Lung (tissue), 12 donors: ENCODE results near the gene TCEA2. TPM values are rescaled to one million over a fixed set of nuclear protein-coding genes. Genes with fewer than 3 reads are reported as not detected.

ENCODE experiments used
- ATAC-seq: fragments of 200-7000 bp; cut with Tn5 transposase; one replicate; pipeline ENCODE4 v1.9.1; 2020; ENCODE audit warnings: moderate number of reproducible peaks; ENCODE audit not compliant: insufficient read depth, low FRiP score
- DNase-seq, 3 donors: peaks; one replicate each; pipeline ENCODE4 v3.0.0-alpha.2; 2013 to 2017
- H3K27ac ChIP-seq, 2 donors: one replicate each; pipeline ENCODE4 v1.5.1; 2013; ENCODE audit warnings: mild to moderate bottlenecking in 2 of 2, moderate library complexity in 2 of 2, control low read depth in 1 of 2, inconsistent platforms in 1 of 2, low read depth in 1 of 2, low read length in 1 of 2
- H3K27me3 ChIP-seq, 3 donors: one replicate each; pipeline ENCODE4 v1.5.1; 2013; ENCODE audit warnings: low read length in 2 of 3; ENCODE audit not compliant: control insufficient read depth in 3 of 3, insufficient read depth in 3 of 3
- H3K36me3 ChIP-seq, 4 donors: one replicate each; pipeline ENCODE4 v1.5.1; 2013; ENCODE audit warnings: low read length in 4 of 4, mild to moderate bottlenecking in 1 of 4, moderate library complexity in 1 of 4; ENCODE audit not compliant: control insufficient read depth in 4 of 4, insufficient read depth in 4 of 4
- H3K4me1 ChIP-seq, 5 donors: one replicate each; pipeline ENCODE4 v1.5.1; 2013; ENCODE audit warnings: low read length in 5 of 5, mild to moderate bottlenecking in 2 of 5, moderate library complexity in 1 of 5; ENCODE audit not compliant: control insufficient read depth in 5 of 5, insufficient read depth in 5 of 5
- H3K4me3 ChIP-seq: one replicate; pipeline ENCODE4 v1.5.1; 2013; ENCODE audit warnings: mild to moderate bottlenecking, control low read depth, moderate library complexity
- H3K9ac ChIP-seq, 2 donors: one replicate each; pipeline ENCODE4 v1.5.1; 2013; ENCODE audit warnings: low read length in 2 of 2, control low read depth in 1 of 2; ENCODE audit not compliant: insufficient read depth in 1 of 2
- H3K9me3 ChIP-seq, 4 donors: one replicate each; pipeline ENCODE4 v1.5.1; 2013; ENCODE audit warnings: low read length in 3 of 4, mild to moderate bottlenecking in 1 of 4, moderate library complexity in 1 of 4; ENCODE audit not compliant: control insufficient read depth in 4 of 4, insufficient read depth in 3 of 4
- CTCF ChIP-seq: IDR thresholded peaks from 2 replicates; pipeline ENCODE4 v1.5.1; 2012; ENCODE audit warnings: mild to moderate bottlenecking; ENCODE audit errors: control extremely low read depth, extremely low read depth
- WGBS, 2 donors: extraction: QIAGEN DNeasy Blood & Tissue Kit; methylation state at CpG; one replicate each; pipeline ENCODE4 v1.1.7; 2013; 5-methylcytosine and 5-hydroxymethylcytosine counted together
- polyA plus RNA-seq, 2 donors: library from polyadenylated mRNA; stranded (reverse); fragments of 200-250 nt; gene quantifications; one replicate each; pipeline ENCODE4 v1.2.1, GENCODE V29; 2013
- total RNA-seq, 2 donors: library from RNA; depleted of rRNA in 1 of 2; stranded (reverse); fragments of >200 nt in 1 of 2; gene quantifications; one replicate each; pipeline ENCODE4 v1.2.1, GENCODE V29; 2014 to 2021
- donor health status: control.
- donor health status: control.
- donor health status: Bipolar disorder and iron deficiency.
- donor health status: healthy.
- donor health status: DM: yes; HTN: yes; CAD: no.

The TCEA2 gene
- total and polyA plus RNA-seq, 4 donors: 18.3 to 32.9 (median 30.7) TPM

GRCh38 chr20:64025101-64025825, 37.7 kb upstream of the TCEA2 start:
- peaks cover 28 to 77% (median 42%) of the 10 kb centered on the region in 4 donors for H3K36me3 ChIP-seq
- no peaks in the 10 kb centered on the region for H3K4me1 ChIP-seq
- no peak for TF ChIP-seq CTCF
- H3K9ac ChIP-seq: no peak overlapping the region
- 94 to 96% methylated on average over 18 of the region's 18 CpGs for WGBS, 2 donors
- no peak overlapping the region for H3K27ac ChIP-seq
- peaks cover 0 to 2% (median 0%) of the 10 kb centered on the region in 4 donors for H3K9me3 ChIP-seq
- ATAC-seq (no peak), DNase-seq (no peak)
- no peak overlapping the region for H3K4me3 ChIP-seq
- H3K27me3 ChIP-seq: no peaks in the 10 kb centered on the region

GRCh38 chr20:64025826-64026412, 37.1 kb upstream of the TCEA2 start:
- ATAC-seq: no peak
- H3K4me3 ChIP-seq: no peak overlapping the region
- H3K4me1 ChIP-seq: no peaks in the 10 kb centered on the region
- no peak overlapping the region for H3K9ac ChIP-seq
- peaks cover 0 to 2% (median 0%) of the 10 kb centered on the region in 4 donors for H3K9me3 ChIP-seq
- H3K27ac ChIP-seq: no peak overlapping the region
- WGBS, 2 donors: 95 to 96% methylated on average over 29 of the region's 29 CpGs
- no peaks in the 10 kb centered on the region for H3K27me3 ChIP-seq
- no peak for DNase-seq
- H3K36me3 ChIP-seq: peaks cover 33 to 80% (median 44%) of the 10 kb centered on the region in 4 donors
- TF ChIP-seq CTCF: no peak

- Histone ChIP-seq H3K27me3 (no peaks in the 10 kb centered on the region), H3K27ac (no peak overlapping the region), H3K4me1 (no peaks in the 10 kb centered on the region), H3K4me3 (no peak overlapping the region), H3K9me3 (no peaks in the 10 kb centered on the region), H3K9ac (no peak overlapping the region), H3K36me3 (peaks cover 29 to 84% (median 44%) of the 10 kb centered on the region in 4 donors)
- no peak for TF ChIP-seq CTCF
- no peak for ATAC-seq
- WGBS, 2 donors: 95 to 96% methylated on average over 24 of the region's 24 CpGs
- DNase-seq: no peak
Observed at GRCh38 chr20:64027981-64028685, 34.9 kb upstream of the TCEA2 start.
